H1 (cell line): Measurements from ENCODE around the gene RPL23. TPM values are rescaled to one million over a fixed set of nuclear protein-coding genes. Genes with fewer than 3 reads are reported as not detected.

Source experiments
- CREB1 ChIP-seq: IDR thresholded peaks from 2 replicates; pipeline ENCODE4 v1.6.1; 2012; ENCODE audit warnings: inconsistent platforms
- E2F6 ChIP-seq: IDR thresholded peaks from 2 replicates; pipeline ENCODE4 v1.6.1; 2012; ENCODE audit warnings: inconsistent platforms
- HDAC6 ChIP-seq: IDR thresholded peaks from one replicate; pipeline ENCODE4 v1.7.1; 2012; ENCODE audit warnings: low read depth, mild to moderate bottlenecking, inconsistent platforms, low read length, moderate library complexity
- NANOG ChIP-seq: IDR thresholded peaks from 2 replicates; pipeline ENCODE4 v1.6.1; 2011; ENCODE audit warnings: low read length, low read depth, mild to moderate bottlenecking, inconsistent platforms; ENCODE audit not compliant: insufficient read depth, poor library complexity, severe bottlenecking
- PHF8 ChIP-seq: fragments of 200-600 bp; sonication (generic); conservative IDR thresholded peaks from 2 replicates; pipeline ENCODE4 v1.7.1; 2012; ENCODE audit warnings: low read depth, mild to moderate bottlenecking, inconsistent platforms, low read length, moderate library complexity
- RXRA ChIP-seq: IDR thresholded peaks from 2 replicates; pipeline ENCODE4 v1.6.1; 2011; ENCODE audit warnings: low read depth, mild to moderate bottlenecking, low read length, moderate library complexity; ENCODE audit not compliant: insufficient read depth
- SP2 ChIP-seq: IDR thresholded peaks from 2 replicates; pipeline ENCODE4 v1.6.1; 2012; ENCODE audit warnings: mild to moderate bottlenecking, low read length, inconsistent platforms
- polyA plus RNA-seq, 7 experiments: library from polyadenylated mRNA; depleted of rRNA in 3 of 7; stranded (reverse) in 5 of 7; unstranded in 2 of 7; fragments of >200 nt in 5 of 7; fragments of 200-250 nt in 2 of 7; gene quantifications; 1 replicate in 5 of 7; 2 replicates in 1 of 7; 4 replicates in 1 of 7; pipeline versions ENCODE4 v1.2.1 to v1.2.3, GENCODE V29; 2011 to 2013; ENCODE audit warnings: missing spikeins in 2 of 7, mixed read lengths in 2 of 7
- total RNA-seq: library from RNA; stranded (reverse); fragmentation: NEBNext Ultra II Directional; extraction: Animal tissue kit (Norgen Biotek cat#: 25700); gene quantifications from 2 replicates; pipeline ENCODE4 v1.2.1, GENCODE V29; 2021
- TF ChIP-seq, protein P1 (sequence below), 3 experiments: IDR thresholded peaks; 1 replicate in 2 of 3; 2 replicates in 1 of 3; pipeline versions ENCODE4 v1.5.1 to v1.6.1; 2011; ENCODE audit warnings: low read length in 3 of 3, mild to moderate bottlenecking in 3 of 3, inconsistent platforms in 2 of 3, low read depth in 1 of 3, moderate library complexity in 1 of 3; ENCODE audit not compliant: insufficient read depth in 1 of 3; ENCODE audit errors: control extremely low read depth in 1 of 3
- TF ChIP-seq, protein P2 (sequence below): IDR thresholded peaks from 2 replicates; pipeline ENCODE4 v1.6.1; 2011; ENCODE audit warnings: low read depth, mild to moderate bottlenecking, low read length; ENCODE audit not compliant: insufficient read depth

RPL23 gene
- total and polyA plus RNA-seq, 2 of the 8 experiments (the other 6 are each of a cell fraction or from before 2014, with no cell fraction given) = 2,148 to 2,502 TPM

DNA sequence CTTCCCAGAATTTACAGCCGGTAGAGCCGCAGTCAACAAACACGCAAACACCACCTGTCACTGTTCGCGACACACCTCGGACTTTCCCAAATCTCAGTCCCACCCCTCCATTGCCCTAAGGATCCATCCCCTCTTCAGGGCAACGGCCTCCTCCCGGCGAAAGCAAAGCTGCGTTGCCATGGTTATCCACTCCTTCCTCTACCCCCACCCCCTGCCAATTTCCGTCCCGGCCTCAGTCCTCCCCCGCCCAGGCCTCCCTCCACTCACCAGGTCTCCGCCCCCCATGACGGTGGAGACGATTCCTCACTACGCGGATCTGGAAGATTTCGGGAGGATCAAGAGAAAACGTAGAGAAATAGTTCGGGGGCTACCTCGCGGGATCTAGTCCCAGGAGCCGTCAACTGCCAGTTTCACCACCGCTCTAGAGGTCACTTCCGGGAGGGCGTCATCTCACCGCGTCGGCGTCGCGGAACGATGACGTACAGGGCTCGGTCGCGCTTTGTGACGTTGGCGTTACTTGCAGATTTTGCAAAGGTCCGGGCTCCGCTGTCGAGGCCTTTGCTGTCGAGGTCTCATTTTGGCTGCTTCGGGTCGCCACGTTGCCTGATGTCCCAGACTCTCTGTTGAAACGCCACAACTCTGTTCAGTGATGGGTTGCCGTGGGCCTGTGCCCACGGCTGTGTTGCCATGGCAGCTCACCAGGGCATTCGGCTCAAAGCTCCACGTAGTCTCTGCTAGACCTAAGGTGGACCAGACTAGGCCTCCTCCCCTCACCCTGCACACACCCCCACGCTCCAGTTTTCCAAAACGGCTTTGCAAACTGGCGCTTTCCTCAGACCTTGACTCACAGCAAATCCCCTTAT is 28.4 kb downstream of the RPL23 start, which contains the start of gene CWC25 (continued):
- TF ChIP-seq, protein P1, sequence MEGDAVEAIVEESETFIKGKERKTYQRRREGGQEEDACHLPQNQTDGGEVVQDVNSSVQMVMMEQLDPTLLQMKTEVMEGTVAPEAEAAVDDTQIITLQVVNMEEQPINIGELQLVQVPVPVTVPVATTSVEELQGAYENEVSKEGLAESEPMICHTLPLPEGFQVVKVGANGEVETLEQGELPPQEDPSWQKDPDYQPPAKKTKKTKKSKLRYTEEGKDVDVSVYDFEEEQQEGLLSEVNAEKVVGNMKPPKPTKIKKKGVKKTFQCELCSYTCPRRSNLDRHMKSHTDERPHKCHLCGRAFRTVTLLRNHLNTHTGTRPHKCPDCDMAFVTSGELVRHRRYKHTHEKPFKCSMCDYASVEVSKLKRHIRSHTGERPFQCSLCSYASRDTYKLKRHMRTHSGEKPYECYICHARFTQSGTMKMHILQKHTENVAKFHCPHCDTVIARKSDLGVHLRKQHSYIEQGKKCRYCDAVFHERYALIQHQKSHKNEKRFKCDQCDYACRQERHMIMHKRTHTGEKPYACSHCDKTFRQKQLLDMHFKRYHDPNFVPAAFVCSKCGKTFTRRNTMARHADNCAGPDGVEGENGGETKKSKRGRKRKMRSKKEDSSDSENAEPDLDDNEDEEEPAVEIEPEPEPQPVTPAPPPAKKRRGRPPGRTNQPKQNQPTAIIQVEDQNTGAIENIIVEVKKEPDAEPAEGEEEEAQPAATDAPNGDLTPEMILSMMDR (IDR thresholded peaks at IDR 0.05; ENCODE audit: control extremely low read depth in 1 of 3, insufficient read depth in 1 of 3, low read depth in 1 of 3, low read length in 3 of 3) = no peak
- TF ChIP-seq PHF8 = peak; percentile 91
- TF ChIP-seq E2F6 = no peak
- TF ChIP-seq SP2 = no peak
- TF ChIP-seq, protein P2, sequence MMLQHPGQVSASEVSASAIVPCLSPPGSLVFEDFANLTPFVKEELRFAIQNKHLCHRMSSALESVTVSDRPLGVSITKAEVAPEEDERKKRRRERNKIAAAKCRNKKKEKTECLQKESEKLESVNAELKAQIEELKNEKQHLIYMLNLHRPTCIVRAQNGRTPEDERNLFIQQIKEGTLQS = peak; percentile 100
- TF ChIP-seq RXRA = no peak
- no peak for TF ChIP-seq HDAC6
- TF ChIP-seq NANOG = no peak
- TF ChIP-seq CREB1 = peak; percentile 100
- TF ChIP-seq, all 59 proteins: peak for 32
